ENCODE data around the gene KRTAP10-1.
"Not testable (repeated sequence)": the region's sequence is repeated elsewhere in the genome, so short reads cannot be mapped to it uniquely, and the experiment has no call there.

The KRTAP10-1 gene

GRCh38 chr21:44514746-44515358, 25.1 kb downstream of the KRTAP10-1 start:
- no peak for DNase-seq

- no peak for DNase-seq
Observed at GRCh38 chr21:44514218-44514520, 25.8 kb downstream of the KRTAP10-1 start.

GRCh38 chr21:44513389-44514217, 26.4 kb downstream of the KRTAP10-1 start:
- no peak for DNase-seq

GRCh38 chr21:44512496-44513388, 27.3 kb downstream of the KRTAP10-1 start:
- no peak for DNase-seq

- DNase-seq = no peak
Observed at GRCh38 chr21:44511938-44512275, 28.1 kb downstream of the KRTAP10-1 start.

- no peak for DNase-seq
Observed at GRCh38 chr21:44511219-44511937, 28.6 kb downstream of the KRTAP10-1 start.

GRCh38 chr21:44510508-44511218, 29.3 kb downstream of the KRTAP10-1 start:
- DNase-seq = peak; percentile 41

GRCh38 chr21:44510109-44510507, 29.9 kb downstream of the KRTAP10-1 start:
- no peak for DNase-seq

GRCh38 chr21:44509539-44509938, 30.5 kb downstream of the KRTAP10-1 start:
- DNase-seq = no peak

GRCh38 chr21:44508711-44509445, 31.1 kb downstream of the KRTAP10-1 start:
- no peak for DNase-seq

GRCh38 chr21:44508426-44508710, 31.6 kb downstream of the KRTAP10-1 start:
- DNase-seq = no peak

- no peak for DNase-seq
Observed at GRCh38 chr21:44507673-44508425, 32.1 kb downstream of the KRTAP10-1 start.

- no peak for DNase-seq
Observed at GRCh38 chr21:44506279-44507255, 33.4 kb downstream of the KRTAP10-1 start.

GRCh38 chr21:44505673-44506278, 34.2 kb downstream of the KRTAP10-1 start:
- DNase-seq = no peak

GRCh38 chr21:44503901-44504399, 36.0 kb downstream of the KRTAP10-1 start:
- DNase-seq = no peak

- DNase-seq = not testable (repeated sequence)
Observed at GRCh38 chr21:44503006-44503889, 36.7 kb downstream of the KRTAP10-1 start.

- DNase-seq = no peak
Observed at GRCh38 chr21:44502171-44502958, 37.6 kb downstream of the KRTAP10-1 start.
